HG03159 (cell line): Measurements from ENCODE around the gene CATSPER4.

ENCODE experiments used
- ATAC-seq: cut with Tn5 transposase; IDR thresholded peaks from one replicate; pipeline ENCODE4 v1.9.1; 2021; ENCODE audit warnings: mild to moderate bottlenecking, moderate library complexity; ENCODE audit not compliant: unreplicated experiment

Gene CATSPER4

GRCh38 chr1:26234644-26235370, 44.4 kb downstream of the CATSPER4 start:
- no peak for ATAC-seq

- no peak for ATAC-seq
Measured at GRCh38 chr1:26237230-26237966, 47.0 kb downstream of the CATSPER4 start.

- ATAC-seq, result no peak
Measured at GRCh38 chr1:26239936-26240335, 49.5 kb downstream of the CATSPER4 start.
